Activated CD4-positive, alpha-beta T cell treated with anti-CD3 and anti-CD28 coated beads for 48 hours (primary cell): ENCODE results near the gene TDRD9.

ENCODE experiments used
- DNase-seq: peaks from one replicate; pipeline ENCODE4 v3.0.0-alpha.2; 2020

The TDRD9 gene

GRCh38 chr14:103994535-103995184 lies 66.4 kb downstream of the TDRD9 start:
- DNase-seq = no peak

GRCh38 chr14:103995876-103996275 lies 67.6 kb downstream of the TDRD9 start:
- no peak for DNase-seq

- no peak for DNase-seq
These were observed 69.1 kb downstream of the TDRD9 start for GRCh38 chr14:103997391-103997790.

- DNase-seq = no peak
These were observed 69.8 kb downstream of the TDRD9 start for GRCh38 chr14:103998027-103998426.

GRCh38 chr14:103999795-104000440 lies 71.7 kb downstream of the TDRD9 start:
- no peak for DNase-seq

GRCh38 chr14:104001003-104001402 lies 72.7 kb downstream of the TDRD9 start:
- DNase-seq = peak; percentile 26

- no peak for DNase-seq
These were observed 75.4 kb downstream of the TDRD9 start for GRCh38 chr14:104003616-104004015.

- DNase-seq = no peak
These were observed 76.6 kb downstream of the TDRD9 start for GRCh38 chr14:104004849-104005248.

GRCh38 chr14:104005489-104005888 lies 77.2 kb downstream of the TDRD9 start:
- DNase-seq = no peak

GRCh38 chr14:104007121-104007520 lies 78.9 kb downstream of the TDRD9 start:
- DNase-seq = no peak

GRCh38 chr14:104009297-104009696 lies 81.0 kb downstream of the TDRD9 start:
- DNase-seq = no peak

- DNase-seq = no peak
These were observed 83.7 kb downstream of the TDRD9 start for GRCh38 chr14:104011824-104012517.

GRCh38 chr14:104014764-104015163 lies 86.5 kb downstream of the TDRD9 start:
- DNase-seq = no peak

GRCh38 chr14:104016873-104017650 lies 88.8 kb downstream of the TDRD9 start:
- DNase-seq = no peak

- no peak for DNase-seq
These were observed 90.8 kb downstream of the TDRD9 start for GRCh38 chr14:104019029-104019428.

GRCh38 chr14:104019806-104020205 lies 91.5 kb downstream of the TDRD9 start:
- DNase-seq = no peak

GRCh38 chr14:104020471-104020870 lies 92.2 kb downstream of the TDRD9 start:
- no peak for DNase-seq

GRCh38 chr14:104023325-104024055 lies 95.2 kb downstream of the TDRD9 start:
- DNase-seq = no peak

- DNase-seq = no peak
These were observed 97.3 kb downstream of the TDRD9 start for GRCh38 chr14:104025534-104025933.

- no peak for DNase-seq
These were observed 97.8 kb downstream of the TDRD9 start for GRCh38 chr14:104026024-104026423.

GRCh38 chr14:104030958-104031357 lies 102.7 kb downstream of the TDRD9 start:
- no peak for DNase-seq

- no peak for DNase-seq
These were observed 103.1 kb downstream of the TDRD9 start for GRCh38 chr14:104031384-104031783.
